Fibroblast of the conjunctiva (primary cell): Measurements from ENCODE around the gene TMPRSS7.
"Not testable (repeated sequence)": the region's sequence is repeated elsewhere in the genome, so short reads cannot be mapped to it uniquely, and the experiment has no call there.

Experiments
- DNase-seq: peaks from one replicate; pipeline ENCODE4 v3.0.0-alpha.2; 2010; ENCODE audit warnings: low read depth

The TMPRSS7 gene

DNA sequence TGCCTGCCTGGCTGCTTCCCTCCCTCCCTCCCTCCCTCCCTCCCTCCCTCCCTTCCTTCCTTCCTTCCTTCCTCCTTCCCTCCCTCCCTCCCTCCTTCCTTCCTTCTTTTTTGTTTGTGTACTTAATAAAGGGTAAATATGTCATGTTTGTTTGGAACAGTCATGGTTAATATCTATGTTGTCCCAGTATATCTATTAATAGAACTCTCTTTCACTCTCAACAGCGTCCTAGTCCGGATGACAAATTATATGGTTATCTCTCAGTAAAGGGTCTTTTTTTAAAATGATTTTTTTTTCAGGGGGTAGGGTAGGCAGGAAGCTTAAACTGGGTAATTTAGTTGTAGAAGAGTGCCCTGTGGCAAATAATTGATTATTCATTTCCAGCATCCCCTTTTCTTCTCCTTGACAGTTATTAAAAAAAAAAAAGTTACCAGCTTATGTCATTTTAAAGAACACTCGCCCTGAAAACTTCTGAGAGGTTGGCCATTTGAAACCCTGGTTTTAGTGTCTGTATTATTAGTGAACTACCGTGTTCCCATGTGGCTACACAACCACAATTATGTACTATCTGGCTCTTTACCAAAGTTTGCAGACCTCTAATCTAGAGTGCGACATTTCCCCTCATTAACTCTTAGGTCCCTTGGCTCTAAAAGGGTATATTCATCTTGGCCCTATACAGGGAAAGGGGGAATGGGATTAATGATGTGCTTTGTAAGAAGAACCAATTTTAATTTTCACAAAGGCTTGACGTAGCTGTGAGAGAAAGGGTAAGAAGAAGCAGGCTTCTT is 22.1 kb upstream of the TMPRSS7 start:
- DNase-seq = no peak

DNA sequence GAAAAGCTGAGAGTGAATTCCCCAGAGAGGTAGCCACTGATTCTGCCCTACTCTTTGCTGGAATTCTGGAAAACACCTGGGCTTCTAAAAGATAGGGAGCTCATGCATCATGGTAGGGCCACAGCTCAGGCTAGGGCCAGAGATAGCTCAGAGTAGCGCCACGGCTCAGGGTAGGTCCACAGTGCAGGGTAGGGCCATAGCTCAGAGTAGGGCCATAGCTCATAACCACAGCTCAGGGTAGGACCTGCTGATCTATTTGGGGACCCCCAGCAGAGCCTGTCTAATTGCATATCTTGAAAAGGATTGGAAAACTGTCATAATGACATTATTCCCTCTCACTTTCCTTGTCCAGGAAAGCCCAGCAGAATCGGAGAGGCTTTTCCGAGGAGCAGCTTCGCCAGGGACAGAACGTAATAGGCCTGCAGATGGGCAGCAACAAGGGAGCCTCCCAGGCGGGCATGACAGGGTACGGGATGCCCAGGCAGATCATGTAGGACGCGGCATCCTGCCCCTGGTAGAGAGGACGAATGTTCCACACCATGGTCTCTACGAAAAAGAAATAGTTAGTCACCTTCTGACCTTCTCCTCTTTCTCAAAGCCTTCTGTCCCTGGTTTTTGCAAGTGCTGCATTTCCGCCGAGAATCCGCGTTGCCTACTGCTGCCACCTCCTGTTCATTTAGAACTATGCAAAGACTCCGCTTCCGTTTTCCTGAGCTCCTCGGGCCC is 21.3 kb upstream of the TMPRSS7 start:
- peak; percentile 72 for DNase-seq

DNA sequence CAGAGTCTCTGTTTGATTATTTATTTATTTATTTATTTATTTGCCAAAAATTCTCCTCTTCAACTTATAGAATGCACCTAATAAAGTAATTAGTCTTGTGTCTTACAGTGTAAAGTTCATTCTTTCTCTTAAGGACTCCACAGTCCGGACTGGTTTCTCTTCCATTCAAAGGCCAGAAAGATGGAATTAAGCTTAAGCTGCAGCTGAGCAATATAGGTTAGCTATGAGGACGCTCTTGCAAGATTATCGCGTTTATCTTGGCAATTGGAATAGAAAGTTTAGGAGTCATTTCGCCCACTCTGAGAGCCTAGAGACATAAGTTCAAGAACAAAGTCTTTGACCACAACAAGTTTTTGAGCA is 20.8 kb upstream of the TMPRSS7 start:
- no peak for DNase-seq

DNA sequence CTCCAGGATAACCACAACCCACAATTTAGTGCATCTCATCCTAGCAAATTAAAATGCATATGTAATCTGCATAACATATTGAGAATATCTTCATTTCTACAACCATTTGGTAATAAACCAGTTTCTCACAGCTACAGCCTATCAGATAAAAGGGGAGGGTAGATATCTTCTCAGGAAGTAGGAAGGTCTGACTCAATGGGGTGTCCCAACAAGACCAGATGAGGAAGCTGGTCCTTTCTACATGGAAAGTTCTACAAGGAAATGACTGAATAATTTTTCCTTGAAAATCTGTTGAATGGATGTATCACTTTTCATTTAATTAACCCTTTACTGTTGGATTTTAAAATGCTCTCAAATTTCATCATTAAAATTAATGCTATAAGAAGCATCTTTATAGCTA is 17.4 kb upstream of the TMPRSS7 start:
- no peak for DNase-seq

DNA sequence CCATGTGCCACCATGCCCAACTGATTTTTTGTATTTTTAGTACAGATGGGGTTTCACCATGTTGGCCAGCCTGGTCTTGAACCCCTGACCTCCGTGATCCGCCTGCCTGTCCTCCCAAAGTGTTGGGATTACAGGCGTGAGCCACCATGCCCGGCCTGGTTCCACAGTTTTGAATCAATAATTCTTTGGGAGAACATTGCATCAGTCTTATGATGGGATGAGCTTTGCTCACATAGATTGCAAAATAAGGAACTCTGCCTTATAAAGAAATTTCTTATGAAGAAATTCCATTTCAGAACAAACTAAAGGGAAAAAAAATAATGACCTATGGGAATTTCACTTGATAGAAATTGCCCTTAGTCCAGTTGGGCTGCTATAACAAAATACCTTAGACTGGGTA is 15.8 kb upstream of the TMPRSS7 start:
- DNase-seq = no peak

- DNase-seq = no peak
These were observed 14.8 kb upstream of the TMPRSS7 start for GRCh38 chr3:112019716-112020115.

- no peak for DNase-seq
These were observed 13.9 kb upstream of the TMPRSS7 start for GRCh38 chr3:112020674-112021085.

DNA sequence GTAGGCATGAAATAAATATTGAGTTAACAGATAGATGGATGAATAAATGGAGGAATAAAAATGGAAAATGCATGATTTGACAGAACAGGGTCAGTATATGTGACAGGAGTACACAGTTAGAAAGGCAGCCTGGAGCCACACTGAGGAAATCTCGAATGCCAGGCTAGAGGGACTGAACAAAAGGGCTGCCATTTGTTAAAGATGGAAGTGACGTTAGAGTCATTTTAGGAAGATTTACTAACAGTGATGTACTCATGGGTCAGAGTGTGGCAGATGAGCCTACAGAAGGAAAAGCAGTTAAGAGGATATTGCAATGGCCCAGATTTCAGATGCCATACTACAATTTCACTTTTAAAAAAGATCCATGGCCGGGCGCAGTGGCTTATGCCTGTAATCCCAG is 7.4 kb upstream of the TMPRSS7 start:
- DNase-seq = no peak

DNA sequence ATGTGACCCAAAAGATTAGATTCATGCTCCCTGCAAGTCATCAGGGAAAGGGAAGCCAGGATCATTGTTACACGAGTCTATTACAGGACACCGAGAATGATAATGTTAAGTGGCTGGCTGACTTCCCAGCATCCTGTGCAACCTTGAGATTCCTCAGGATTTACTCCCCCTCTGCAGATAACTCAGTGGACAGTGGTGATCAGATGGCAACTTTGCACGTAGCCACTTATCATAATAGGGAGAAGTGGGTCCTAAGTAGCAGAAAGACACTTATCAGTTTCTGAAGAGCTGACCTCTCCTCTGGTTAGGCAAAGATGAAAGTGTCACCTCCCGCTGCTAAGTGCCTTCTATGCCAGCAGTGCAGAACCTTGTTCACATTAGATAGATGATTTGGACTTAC is 6.7 kb upstream of the TMPRSS7 start:
- no peak for DNase-seq

- no peak for DNase-seq
These were observed 3.6 kb upstream of the TMPRSS7 start for GRCh38 chr3:112030901-112031300.

DNA sequence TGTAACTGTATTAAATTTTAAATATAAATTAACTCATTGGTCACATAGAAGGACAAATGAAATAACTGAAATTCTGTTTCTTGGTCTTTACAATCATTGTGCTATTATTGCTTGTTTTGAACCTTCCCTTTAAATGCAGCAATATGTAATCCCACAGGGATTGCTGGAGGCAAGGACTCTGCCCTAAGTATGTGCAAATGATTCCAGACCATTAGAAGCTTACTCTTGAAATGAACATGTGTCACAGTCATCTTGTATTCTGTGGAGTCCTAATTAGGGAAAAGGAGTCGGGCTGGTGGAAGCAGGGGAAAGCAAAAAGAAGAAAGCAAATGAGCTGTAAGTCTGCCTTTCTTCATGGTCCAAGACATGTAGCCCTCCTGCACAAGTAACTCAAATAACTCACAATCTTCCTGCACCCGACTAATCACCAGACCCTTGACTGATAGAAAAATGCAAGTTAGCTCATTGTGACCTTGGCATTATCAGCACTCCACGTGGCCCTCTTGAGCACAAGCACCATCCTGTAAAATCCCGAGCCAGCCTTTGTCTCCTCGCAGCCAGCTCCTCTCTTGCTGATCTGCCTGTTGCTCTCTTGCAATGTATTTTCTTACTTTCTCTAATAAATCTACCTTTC is 2.3 kb upstream of the TMPRSS7 start:
- no peak for DNase-seq

DNA sequence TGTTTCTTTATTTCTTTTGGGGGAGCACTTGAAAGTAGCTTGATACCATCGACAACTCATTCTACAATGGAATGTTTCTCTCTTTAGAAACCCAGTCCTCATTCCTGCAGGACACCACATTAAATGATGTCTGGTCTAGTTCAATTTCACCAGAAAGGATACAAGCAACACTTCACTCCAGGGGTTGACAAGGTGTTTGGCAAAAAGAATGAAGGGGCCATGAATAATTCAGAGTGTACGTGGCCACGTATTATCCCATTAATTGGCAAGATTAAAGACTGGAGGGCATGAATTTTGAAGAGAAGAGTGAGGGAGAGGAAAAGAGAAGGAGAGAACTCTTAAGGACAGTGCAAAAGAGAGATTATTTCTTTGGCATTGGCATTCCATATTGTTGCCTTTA is 705 bp downstream of the TMPRSS7 start:
- no peak for DNase-seq

- not testable (repeated sequence) for DNase-seq
These were observed 2.7 kb downstream of the TMPRSS7 start for GRCh38 chr3:112037194-112037593.

DNA sequence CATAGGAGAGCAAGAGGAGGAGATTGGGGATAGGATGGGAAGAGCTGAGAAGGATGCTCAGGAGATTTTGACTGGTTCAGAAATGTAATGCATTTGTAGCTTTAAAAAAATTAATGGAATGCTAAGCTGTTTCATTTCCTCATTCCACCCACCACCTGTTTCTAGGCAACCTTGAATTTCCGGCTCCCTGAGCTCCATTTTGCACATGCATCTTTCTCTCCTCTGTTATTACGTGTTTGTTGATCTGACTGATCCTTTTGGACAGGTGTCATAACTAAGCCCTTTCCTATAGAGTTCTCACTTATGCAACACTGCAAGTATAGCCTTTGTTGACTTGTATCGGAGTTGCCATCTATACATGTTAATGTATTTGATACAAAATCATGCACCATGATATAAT is 4.3 kb downstream of the TMPRSS7 start:
- DNase-seq = no peak

- no peak for DNase-seq
These were observed 6.8 kb downstream of the TMPRSS7 start for GRCh38 chr3:112041321-112041720.

DNA sequence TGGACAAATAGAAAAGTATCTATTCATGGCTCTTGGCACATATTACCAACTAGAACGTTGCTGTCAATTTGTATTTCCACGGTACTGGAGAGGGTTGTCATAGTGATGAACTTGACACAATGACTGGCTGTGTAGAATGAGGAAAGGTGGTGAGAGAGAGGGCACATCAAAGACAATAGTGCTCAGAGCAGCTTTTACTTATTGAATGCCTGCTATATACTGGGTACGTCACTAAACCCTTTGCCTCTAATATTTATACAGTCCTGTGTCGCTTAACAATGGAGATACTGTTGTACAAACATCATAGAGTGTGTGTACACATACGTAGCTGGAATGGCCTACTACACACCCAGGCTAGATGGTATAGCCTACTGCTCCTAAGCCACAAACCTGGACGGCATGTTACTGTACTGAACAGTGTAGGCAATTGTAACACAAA is 8.3 kb downstream of the TMPRSS7 start:
- no peak for DNase-seq

GRCh38 chr3:112043621-112044201 is 9.2 kb downstream of the TMPRSS7 start:
- peak; percentile 67 for DNase-seq

DNA sequence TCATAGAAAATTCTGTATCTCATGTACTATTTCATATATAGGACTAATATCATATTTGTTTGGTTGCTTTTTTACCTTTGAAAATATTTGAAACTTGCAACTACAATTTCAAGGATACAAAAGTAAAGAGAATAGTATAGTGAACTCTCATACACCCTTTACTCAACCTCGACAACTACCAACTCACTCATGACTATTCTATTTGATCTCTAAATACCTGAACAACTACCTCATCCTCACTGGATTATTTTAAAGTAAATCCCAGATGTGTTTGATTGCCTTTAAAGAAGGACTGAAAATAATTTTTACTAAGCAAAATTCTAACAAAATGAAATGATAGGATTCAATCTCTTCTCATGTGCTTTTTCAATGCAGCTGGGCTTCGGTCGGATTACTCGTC is 12.1 kb downstream of the TMPRSS7 start:
- DNase-seq = no peak

DNA sequence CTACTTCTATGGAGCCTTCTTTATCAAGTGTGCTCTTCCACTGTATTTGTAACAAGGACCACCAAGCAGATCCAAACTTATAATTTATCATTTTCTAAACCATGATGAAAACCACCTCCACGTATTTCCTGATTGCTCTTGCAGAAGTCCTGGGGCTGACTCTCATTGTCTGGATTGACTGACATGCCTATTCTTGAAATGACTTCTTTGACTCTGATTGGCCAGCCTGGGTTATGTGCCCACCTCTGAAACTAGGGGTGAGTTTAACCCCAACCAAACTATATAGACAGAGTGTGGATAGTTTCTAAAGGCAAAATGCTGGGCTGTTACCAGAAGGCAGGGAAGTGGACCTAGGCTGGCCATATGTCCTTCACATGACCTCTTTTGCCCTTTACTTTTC is 12.7 kb downstream of the TMPRSS7 start:
- DNase-seq = no peak

GRCh38 chr3:112048911-112049310 is 14.4 kb downstream of the TMPRSS7 start:
- no peak for DNase-seq

DNA sequence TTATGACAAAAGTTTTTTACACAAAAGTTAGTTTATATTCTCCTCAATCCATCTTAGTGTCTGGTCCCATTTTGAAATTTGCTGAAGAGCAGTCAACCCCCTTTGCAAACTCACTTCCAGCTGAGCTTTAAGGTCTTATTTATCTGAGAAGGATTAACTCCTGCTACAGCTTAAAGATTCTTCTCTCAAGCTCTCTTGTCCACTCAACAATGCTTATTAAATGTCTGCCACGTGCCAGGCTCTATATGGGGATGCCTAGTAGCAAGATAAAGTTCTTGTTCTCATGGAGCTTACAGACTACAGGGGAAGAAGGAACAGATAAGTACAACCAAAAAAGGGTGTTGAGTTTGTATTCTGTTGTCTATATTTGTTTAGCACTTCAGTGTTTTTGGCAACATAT is 18.7 kb downstream of the TMPRSS7 start:
- no peak for DNase-seq

- DNase-seq = peak; percentile 12
These were observed 22.0 kb downstream of the TMPRSS7 start for GRCh38 chr3:112056451-112056929.

DNA sequence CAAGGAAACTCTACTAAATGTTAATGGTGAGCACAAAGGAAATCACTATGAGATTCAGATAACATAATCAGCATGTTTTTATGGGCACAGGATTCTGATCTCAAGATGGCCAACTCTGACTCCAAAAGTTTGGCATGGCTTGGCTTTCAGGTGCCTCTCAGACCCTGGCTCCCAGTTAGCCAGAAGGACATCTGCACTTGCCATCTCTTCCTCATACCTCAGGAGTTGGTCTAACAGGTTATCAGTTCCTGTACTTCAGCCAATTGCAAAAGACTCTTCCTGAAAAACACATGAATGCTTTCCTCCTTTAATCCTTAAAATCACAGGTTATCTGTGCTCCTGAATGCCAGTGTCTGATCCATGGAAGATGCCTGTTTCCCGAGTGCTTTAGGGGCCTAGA is 25.0 kb downstream of the TMPRSS7 start:
- DNase-seq = no peak
